Vagina (tissue), 2 donors: ENCODE measurements around the gene BPTF.

ENCODE experiments used
- CTCF ChIP-seq, 3 experiments: fragments of 450-650 bp in 2 of 3; fragments of 200-600 bp in 1 of 3; sonication (generic) in 1 of 3; IDR thresholded peaks; one replicate each; pipeline ENCODE4 v1.5.1; 2017 to 2019; ENCODE audit warnings: antibody characterized with exemption in 3 of 3, mild to moderate bottlenecking in 2 of 3, moderate library complexity in 2 of 3
- POLR2A ChIP-seq, 2 donors: fragments of 450-650 bp; IDR thresholded peaks; one replicate each; pipeline ENCODE4 v1.6.1; 2017; ENCODE audit warnings: antibody characterized with exemption in 2 of 2, mild to moderate bottlenecking in 2 of 2, moderate library complexity in 2 of 2

DNA sequence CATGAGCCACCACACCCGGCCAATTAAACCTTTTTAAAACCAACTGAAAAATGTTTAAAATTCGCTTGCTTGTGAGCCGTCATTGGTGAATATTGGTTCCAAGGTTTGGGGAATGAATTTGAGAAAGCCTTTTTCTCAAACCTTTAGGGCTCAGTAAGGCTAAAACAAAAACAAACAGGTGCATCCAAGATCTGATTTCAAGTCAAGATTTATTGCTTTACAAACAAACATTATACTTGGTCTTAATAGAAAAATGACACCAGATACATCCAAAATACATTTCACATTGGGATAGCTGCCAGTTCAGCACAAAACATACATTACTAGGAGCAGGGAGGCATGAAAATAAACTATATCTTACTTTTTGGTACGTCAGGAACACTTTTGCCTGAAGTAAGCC is 165.6 kb downstream of the BPTF start:
- no peak for TF ChIP-seq CTCF (IDR thresholded peaks at IDR 0.05)
- no peak for TF ChIP-seq POLR2A (IDR thresholded peaks at IDR 0.05)
